K562 (cell line): ENCODE results near the gene REX1BD. TPM values are rescaled to one million over a fixed set of nuclear protein-coding genes. Genes with fewer than 3 reads are reported as not detected.

Source experiments
- COPS2 ChIP-seq: fragments of 450-650 bp; conservative IDR thresholded peaks from 2 replicates; pipeline ENCODE4 v1.6.1; 2016; ENCODE audit warnings: mild to moderate bottlenecking, moderate library complexity
- CREB3 ChIP-seq: fragments of 450-650 bp; conservative IDR thresholded peaks from 2 replicates; pipeline ENCODE4 v1.6.1; 2016; ENCODE audit warnings: missing genetic modification characterization, low read depth, mild to moderate bottlenecking, missing compliant biosample characterization, moderate library complexity
- ILF3 ChIP-seq: fragments of 450-650 bp; IDR thresholded peaks from 2 replicates; pipeline ENCODE4 v1.6.1; 2018; ENCODE audit warnings: antibody characterized with exemption, mild to moderate bottlenecking, moderate library complexity, borderline replicate concordance
- MED1 ChIP-seq: sonication (generic); formaldehyde crosslinking; IDR thresholded peaks from 2 replicates; pipeline ENCODE4 v1.8.1; 2023; ENCODE audit warnings: missing genetic modification reagents, borderline replicate concordance
- MTA1 ChIP-seq: fragments of 450-650 bp; IDR thresholded peaks from 2 replicates; pipeline ENCODE4 v1.6.1; 2017; ENCODE audit warnings: borderline replicate concordance
- MTF1 ChIP-seq: fragments of 250-450 bp; sonication (Bioruptor Pico); IDR thresholded peaks from 2 replicates; pipeline ENCODE4 v1.9.0; 2021; ENCODE audit warnings: moderate library complexity, mild to moderate bottlenecking, inconsistent platforms, borderline replicate concordance
- NEUROD1 ChIP-seq: fragments of 150-350 bp; IDR thresholded peaks from 2 replicates; pipeline ENCODE4 v1.6.1; 2014; ENCODE audit warnings: borderline replicate concordance, low read length, low read depth; ENCODE audit not compliant: partially characterized antibody
- OTX1 ChIP-seq: fragments of 450-650 bp; formaldehyde crosslinking; IDR thresholded peaks from 2 replicates; pipeline ENCODE4 v1.4.0; 2022; ENCODE audit warnings: mild to moderate bottlenecking
- POLR2AphosphoS5 ChIP-seq: IDR thresholded peaks from 2 replicates; pipeline ENCODE4 v1.6.1; 2011; ENCODE audit warnings: mild to moderate bottlenecking, low read depth, low read length, moderate library complexity; ENCODE audit not compliant: control insufficient read depth, insufficient read depth
- POLR2B ChIP-seq: fragments of 450-650 bp; IDR thresholded peaks from 2 replicates; pipeline ENCODE4 v1.6.1; 2018; ENCODE audit warnings: low read depth; ENCODE audit not compliant: partially characterized antibody
- TEAD2 ChIP-seq: fragments of 450-650 bp; IDR thresholded peaks from 2 replicates; pipeline ENCODE4 v1.6.1; 2016; ENCODE audit warnings: missing genetic modification characterization, control low read depth, missing compliant biosample characterization
- ZBTB2 ChIP-seq: fragments of 450-650 bp; IDR thresholded peaks from 2 replicates; pipeline ENCODE4 v1.6.1; 2016; ENCODE audit warnings: antibody characterized with exemption
- ZNF121 ChIP-seq: sonication (generic); formaldehyde crosslinking; conservative IDR thresholded peaks from 2 replicates; pipeline ENCODE4 v1.8.0; 2022; ENCODE audit warnings: missing genetic modification reagents
- ZNF212 ChIP-seq: fragments of 450-650 bp; formaldehyde crosslinking; IDR thresholded peaks from 2 replicates; pipeline ENCODE4 v1.4.0; 2020; ENCODE audit warnings: mild to moderate bottlenecking
- ZNF316 ChIP-seq: fragments of 450-650 bp; IDR thresholded peaks from 2 replicates; pipeline ENCODE4 v1.6.1; 2016
- ZNF431 ChIP-seq: sonication (generic); formaldehyde crosslinking; IDR thresholded peaks from 2 replicates; pipeline ENCODE4 v1.8.0; 2022; ENCODE audit warnings: mild to moderate bottlenecking, missing genetic modification reagents
- ZNF592 ChIP-seq: fragments of 450-650 bp; IDR thresholded peaks from 2 replicates; pipeline ENCODE4 v1.6.1; 2017; ENCODE audit warnings: antibody characterized with exemption, mild to moderate bottlenecking
- ZNF77 ChIP-seq: fragments of 250-450 bp; sonication (Bioruptor Pico); IDR thresholded peaks from 2 replicates; pipeline ENCODE4 v1.5.0; 2020
- polyA plus RNA-seq, 8 experiments: library from polyadenylated mRNA; depleted of rRNA in 4 of 8; stranded (reverse) in 5 of 8; unstranded in 3 of 8; fragments of >200 nt; fragmentation: Nextera tagmentation in 2 of 8; fragmentation: Illumina TruSeq in 1 of 8; extraction: Ambion mirVana in 2 of 8; extraction: Trizol in 1 of 8; gene quantifications; 2 replicates each; pipeline versions ENCODE4 v1.2.1 to v1.2.3, GENCODE V29; 2011 to 2014; ENCODE audit warnings: inconsistent platforms in 1 of 8, missing spikeins in 1 of 8
- total RNA-seq, 7 experiments: library from RNA; depleted of rRNA in 6 of 7; stranded (reverse); fragments of >200 nt in 6 of 7; fragmentation: Illumina TruSeq in 2 of 7; extraction: Trizol in 2 of 7; gene quantifications; 2 replicates each; pipeline versions ENCODE4 v1.2.1 to v1.2.3, GENCODE V29; 2011 to 2021; ENCODE audit warnings: low replicate concordance in 1 of 7
- TF ChIP-seq, protein P1 (sequence below): fragments of 250-450 bp; sonication (Bioruptor Pico); IDR thresholded peaks from 2 replicates; pipeline ENCODE4 v1.9.0; 2021; ENCODE audit warnings: mild to moderate bottlenecking, inconsistent platforms

Gene REX1BD
- total and polyA plus RNA-seq, 9 of the 15 experiments (the other 6 are each of a cell fraction or from before 2014, with no cell fraction given), result 1.9 to 136 (median 13.8) TPM

GRCh38 chr19:18589380-18590272, 1.0 kb downstream of the REX1BD start (continued):
- TF ChIP-seq, protein P1, sequence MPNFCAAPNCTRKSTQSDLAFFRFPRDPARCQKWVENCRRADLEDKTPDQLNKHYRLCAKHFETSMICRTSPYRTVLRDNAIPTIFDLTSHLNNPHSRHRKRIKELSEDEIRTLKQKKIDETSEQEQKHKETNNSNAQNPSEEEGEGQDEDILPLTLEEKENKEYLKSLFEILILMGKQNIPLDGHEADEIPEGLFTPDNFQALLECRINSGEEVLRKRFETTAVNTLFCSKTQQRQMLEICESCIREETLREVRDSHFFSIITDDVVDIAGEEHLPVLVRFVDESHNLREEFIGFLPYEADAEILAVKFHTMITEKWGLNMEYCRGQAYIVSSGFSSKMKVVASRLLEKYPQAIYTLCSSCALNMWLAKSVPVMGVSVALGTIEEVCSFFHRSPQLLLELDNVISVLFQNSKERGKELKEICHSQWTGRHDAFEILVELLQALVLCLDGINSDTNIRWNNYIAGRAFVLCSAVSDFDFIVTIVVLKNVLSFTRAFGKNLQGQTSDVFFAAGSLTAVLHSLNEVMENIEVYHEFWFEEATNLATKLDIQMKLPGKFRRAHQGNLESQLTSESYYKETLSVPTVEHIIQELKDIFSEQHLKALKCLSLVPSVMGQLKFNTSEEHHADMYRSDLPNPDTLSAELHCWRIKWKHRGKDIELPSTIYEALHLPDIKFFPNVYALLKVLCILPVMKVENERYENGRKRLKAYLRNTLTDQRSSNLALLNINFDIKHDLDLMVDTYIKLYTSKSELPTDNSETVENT (CRISPR knock-in tag), result no peak
- peak; percentile 49 for TF ChIP-seq MTA1
- peak; percentile 53; the same call in 1 of the 2 replicates for TF ChIP-seq CREB3 (tag)
- peak; percentile 23 for TF ChIP-seq NEUROD1
- TF ChIP-seq TEAD2 (tag), result no peak
- TF ChIP-seq COPS2, result no peak
- peak; percentile 80; the same call in 1 of the 2 replicates for TF ChIP-seq ZNF431
- TF ChIP-seq OTX1, result no peak
- peak; percentile 98 for TF ChIP-seq ZNF592
- TF ChIP-seq ZNF212, result no peak
- no peak for TF ChIP-seq ZNF77 (CRISPR knock-in tag)
- no peak for TF ChIP-seq ZNF121 (CRISPR knock-in tag)
- no peak for TF ChIP-seq MED1 (CRISPR knock-in tag)
- no peak for TF ChIP-seq MTF1
- TF ChIP-seq POLR2AphosphoS5, result no peak
- 0 out of 2 replicates have a peak, but pooled peaks have one; percentile 40 for TF ChIP-seq ZBTB2
- TF ChIP-seq POLR2B, result no peak
- TF ChIP-seq ILF3, result no peak
- TF ChIP-seq ZNF316, result no peak
